AG09309 (cell line): ENCODE results near the gene IFI27L1.

Experiments
- DNase-seq: peaks from one replicate; pipeline ENCODE4 v3.0.0-alpha.2; 2010; ENCODE audit warnings: low read depth
- H3K4me3 ChIP-seq: 2 replicates; pipeline ENCODE4 v1.5.1; 2011; ENCODE audit warnings: mild to moderate bottlenecking, low read depth, low read length, moderate library complexity; ENCODE audit not compliant: control insufficient read depth
- TF ChIP-seq, protein P1 (sequence below): IDR thresholded peaks from 2 replicates; pipeline ENCODE4 v1.5.1; 2011; ENCODE audit warnings: mild to moderate bottlenecking, low read depth, low read length, inconsistent platforms; ENCODE audit not compliant: insufficient read depth, control insufficient read depth; ENCODE audit errors: missing control alignments

The IFI27L1 gene, protein sequence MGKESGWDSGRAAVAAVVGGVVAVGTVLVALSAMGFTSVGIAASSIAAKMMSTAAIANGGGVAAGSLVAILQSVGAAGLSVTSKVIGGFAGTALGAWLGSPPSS

GRCh38 chr14:94080621-94081385 lies at the start of gene IFI27L1, which contains the start of gene DDX24:
TSS of gene IFI27L1 (plus strand) at chr14:94081310. CDS start at chr14:94096938, 15,628 bp downstream.
TSS of gene DDX24 (minus strand) at chr14:94081202. CDS start at chr14:94079742, 1,460 bp downstream.
- peak; percentile 73 for DNase-seq
- H3K4me3 ChIP-seq = peak within 1 kb of the TSS; percentile 99
- TF ChIP-seq, protein P1, sequence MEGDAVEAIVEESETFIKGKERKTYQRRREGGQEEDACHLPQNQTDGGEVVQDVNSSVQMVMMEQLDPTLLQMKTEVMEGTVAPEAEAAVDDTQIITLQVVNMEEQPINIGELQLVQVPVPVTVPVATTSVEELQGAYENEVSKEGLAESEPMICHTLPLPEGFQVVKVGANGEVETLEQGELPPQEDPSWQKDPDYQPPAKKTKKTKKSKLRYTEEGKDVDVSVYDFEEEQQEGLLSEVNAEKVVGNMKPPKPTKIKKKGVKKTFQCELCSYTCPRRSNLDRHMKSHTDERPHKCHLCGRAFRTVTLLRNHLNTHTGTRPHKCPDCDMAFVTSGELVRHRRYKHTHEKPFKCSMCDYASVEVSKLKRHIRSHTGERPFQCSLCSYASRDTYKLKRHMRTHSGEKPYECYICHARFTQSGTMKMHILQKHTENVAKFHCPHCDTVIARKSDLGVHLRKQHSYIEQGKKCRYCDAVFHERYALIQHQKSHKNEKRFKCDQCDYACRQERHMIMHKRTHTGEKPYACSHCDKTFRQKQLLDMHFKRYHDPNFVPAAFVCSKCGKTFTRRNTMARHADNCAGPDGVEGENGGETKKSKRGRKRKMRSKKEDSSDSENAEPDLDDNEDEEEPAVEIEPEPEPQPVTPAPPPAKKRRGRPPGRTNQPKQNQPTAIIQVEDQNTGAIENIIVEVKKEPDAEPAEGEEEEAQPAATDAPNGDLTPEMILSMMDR = no peak

DNA sequence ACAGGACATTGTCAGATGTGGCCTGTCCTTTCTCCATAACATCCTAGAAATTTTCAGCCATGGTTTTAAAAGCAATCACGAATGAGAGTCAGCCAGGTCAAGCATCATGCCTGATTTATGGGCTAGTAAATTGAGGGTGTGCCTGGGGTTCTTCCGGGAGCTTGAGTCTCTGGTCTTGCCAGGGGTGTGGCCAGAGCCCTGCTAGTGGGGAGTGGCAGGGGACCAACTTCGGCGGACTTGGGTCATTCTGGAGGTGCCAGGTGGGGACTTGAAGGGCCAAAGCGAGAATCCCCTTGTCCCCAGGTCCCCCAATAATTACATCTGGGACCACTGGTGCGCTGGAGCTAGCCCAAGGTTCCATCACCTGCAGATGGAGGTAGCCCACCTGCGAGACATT lies 49.2 kb upstream of the IFI27L1 start:
- no peak overlapping the region for H3K4me3 ChIP-seq
- TF ChIP-seq, protein P1 = no peak
- DNase-seq = no peak

DNA sequence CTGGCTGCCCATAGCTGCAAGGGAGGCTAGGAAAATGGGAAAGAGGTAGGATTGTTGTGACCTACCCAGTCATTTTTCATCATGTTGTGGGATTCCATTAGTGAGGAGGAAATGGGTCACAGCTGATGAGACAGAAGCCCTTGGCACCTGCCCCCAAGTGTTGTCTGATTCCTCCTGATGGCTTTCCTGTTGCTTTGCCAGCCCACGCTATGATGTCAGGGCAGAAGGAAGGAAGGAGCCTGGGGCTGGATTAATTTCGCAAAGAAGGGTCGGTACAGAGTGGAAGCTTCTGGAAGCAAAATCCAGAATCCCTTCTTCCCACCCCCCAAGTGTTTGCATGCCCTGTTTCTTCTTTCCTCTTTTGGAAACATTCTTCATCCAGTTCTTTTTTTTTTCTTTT lies 46.2 kb upstream of the IFI27L1 start:
- TF ChIP-seq, protein P1 = no peak
- H3K4me3 ChIP-seq = no peak overlapping the region
- no peak for DNase-seq

DNA sequence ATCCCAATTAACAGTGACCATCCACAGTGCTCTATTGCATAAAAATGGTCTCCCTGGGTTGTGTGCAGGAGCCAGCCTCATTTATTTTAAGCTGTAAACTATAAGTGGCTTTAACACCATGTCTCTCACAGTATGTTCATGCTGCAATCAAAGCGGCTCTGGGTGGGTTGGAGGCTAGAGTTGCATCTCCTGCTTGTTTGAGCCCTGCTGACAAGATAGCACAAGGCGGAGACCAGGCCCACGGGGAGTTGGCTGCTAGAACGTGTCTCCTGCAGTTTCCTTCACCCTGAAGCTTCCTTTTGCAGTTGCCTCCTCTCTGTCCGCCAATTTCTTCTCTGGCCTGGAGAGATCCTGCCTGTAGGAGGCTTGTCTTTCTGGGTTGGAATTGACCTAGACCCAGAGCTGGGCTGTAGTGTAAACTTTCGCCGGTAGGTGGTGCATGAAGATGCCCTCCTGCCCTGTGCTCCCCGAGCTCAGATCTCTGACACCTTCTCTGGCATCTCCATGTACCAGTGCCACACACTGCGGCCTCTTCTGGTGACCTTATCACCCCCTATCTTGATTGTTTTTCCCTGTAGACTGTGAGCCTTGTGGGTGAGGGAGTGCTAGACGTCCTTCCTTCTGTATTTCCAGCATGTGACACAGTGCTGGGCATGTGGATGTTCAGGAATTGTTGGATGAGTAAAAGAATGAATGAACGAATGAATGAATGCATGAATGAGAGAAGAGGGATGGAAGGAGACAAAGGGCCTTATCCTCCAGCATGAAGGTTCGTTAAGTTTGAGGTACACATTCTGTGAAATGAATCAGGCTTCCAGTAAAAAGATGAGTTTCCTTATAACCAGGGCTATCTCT lies 44.6 kb upstream of the IFI27L1 start:
- H3K4me3 ChIP-seq = no peak overlapping the region
- peak; percentile 20 for DNase-seq
- TF ChIP-seq, protein P1 = peak; percentile 90

- DNase-seq = no peak
- TF ChIP-seq, protein P1 = no peak
- H3K4me3 ChIP-seq = no peak overlapping the region
Observed at GRCh38 chr14:94037954-94038353, 43.2 kb upstream of the IFI27L1 start.

DNA sequence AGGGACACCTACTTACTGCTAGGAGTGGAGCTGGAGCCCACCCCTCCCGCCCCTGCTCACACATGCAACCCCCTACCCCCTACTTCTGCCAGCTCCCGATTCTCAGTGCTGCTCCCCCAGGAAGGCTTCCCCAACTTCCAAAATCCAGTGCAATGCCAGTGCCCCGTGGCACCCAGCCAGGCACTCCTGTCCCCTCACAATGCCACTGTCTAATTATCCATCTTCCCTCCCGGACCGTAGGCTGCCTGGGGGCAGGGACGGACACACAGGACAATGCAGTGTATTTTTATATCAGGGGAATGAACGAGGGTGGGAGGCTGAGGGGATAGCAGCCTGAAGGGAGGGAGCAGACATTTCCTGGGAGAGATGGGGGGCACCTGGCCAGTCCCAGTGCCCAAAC lies 42.6 kb upstream of the IFI27L1 start:
- DNase-seq = no peak
- H3K4me3 ChIP-seq = no peak overlapping the region
- TF ChIP-seq, protein P1 = no peak
